HG02938 (cell line): ENCODE data around the gene NIPBL.
A peak's percentile ranks its signal among the peaks of the same experiment; 100 is the strongest.
"Not testable (repeated sequence)": the region's sequence is repeated elsewhere in the genome, so short reads cannot be mapped to it uniquely, and the experiment has no call there.

Experiments used
- ATAC-seq: cut with Tn5 transposase; IDR thresholded peaks from one replicate; pipeline ENCODE4 v1.9.1; 2021; ENCODE audit warnings: mild to moderate bottlenecking, moderate library complexity; ENCODE audit not compliant: unreplicated experiment

NIPBL gene

GRCh38 chr5:36878392-36879082 lies 2.0 kb downstream of the NIPBL start:
- no peak for ATAC-seq

- ATAC-seq = no peak
Measured at GRCh38 chr5:36879274-36880033, 2.9 kb downstream of the NIPBL start.

GRCh38 chr5:36880761-36881160 lies 4.2 kb downstream of the NIPBL start:
- no peak for ATAC-seq

- ATAC-seq = no peak
Measured at GRCh38 chr5:36881304-36881703, 4.7 kb downstream of the NIPBL start.

- no peak for ATAC-seq
Measured at GRCh38 chr5:36881807-36882206, 5.2 kb downstream of the NIPBL start.

- peak; percentile 50 for ATAC-seq
Measured at GRCh38 chr5:36882250-36882649, 5.7 kb downstream of the NIPBL start.

GRCh38 chr5:36883894-36884462 lies 7.4 kb downstream of the NIPBL start:
- no peak for ATAC-seq

GRCh38 chr5:36885149-36885548 lies 8.6 kb downstream of the NIPBL start:
- ATAC-seq = no peak

GRCh38 chr5:36885566-36886485 lies 9.3 kb downstream of the NIPBL start:
- no peak for ATAC-seq

GRCh38 chr5:36886791-36887190 lies 10.2 kb downstream of the NIPBL start:
- no peak for ATAC-seq

- no peak for ATAC-seq
Measured at GRCh38 chr5:36887532-36887931, 11.0 kb downstream of the NIPBL start.

GRCh38 chr5:36888303-36888702 lies 11.7 kb downstream of the NIPBL start:
- no peak for ATAC-seq

GRCh38 chr5:36889264-36889663 lies 12.7 kb downstream of the NIPBL start:
- ATAC-seq = no peak

GRCh38 chr5:36891266-36891665 lies 14.7 kb downstream of the NIPBL start:
- ATAC-seq = no peak

- not testable (repeated sequence) for ATAC-seq
Measured at GRCh38 chr5:36892085-36892830, 15.7 kb downstream of the NIPBL start.

- no peak for ATAC-seq
Measured at GRCh38 chr5:36894954-36895353, 18.4 kb downstream of the NIPBL start.

- ATAC-seq = no peak
Measured at GRCh38 chr5:36896476-36896875, 19.9 kb downstream of the NIPBL start.

GRCh38 chr5:36897616-36898015 lies 21.0 kb downstream of the NIPBL start:
- ATAC-seq = no peak

- no peak for ATAC-seq
Measured at GRCh38 chr5:36899860-36900259, 23.3 kb downstream of the NIPBL start.

- no peak for ATAC-seq
Measured at GRCh38 chr5:36900283-36900682, 23.7 kb downstream of the NIPBL start.
